ENCODE data around the gene LCN15.

The LCN15 gene

DNA sequence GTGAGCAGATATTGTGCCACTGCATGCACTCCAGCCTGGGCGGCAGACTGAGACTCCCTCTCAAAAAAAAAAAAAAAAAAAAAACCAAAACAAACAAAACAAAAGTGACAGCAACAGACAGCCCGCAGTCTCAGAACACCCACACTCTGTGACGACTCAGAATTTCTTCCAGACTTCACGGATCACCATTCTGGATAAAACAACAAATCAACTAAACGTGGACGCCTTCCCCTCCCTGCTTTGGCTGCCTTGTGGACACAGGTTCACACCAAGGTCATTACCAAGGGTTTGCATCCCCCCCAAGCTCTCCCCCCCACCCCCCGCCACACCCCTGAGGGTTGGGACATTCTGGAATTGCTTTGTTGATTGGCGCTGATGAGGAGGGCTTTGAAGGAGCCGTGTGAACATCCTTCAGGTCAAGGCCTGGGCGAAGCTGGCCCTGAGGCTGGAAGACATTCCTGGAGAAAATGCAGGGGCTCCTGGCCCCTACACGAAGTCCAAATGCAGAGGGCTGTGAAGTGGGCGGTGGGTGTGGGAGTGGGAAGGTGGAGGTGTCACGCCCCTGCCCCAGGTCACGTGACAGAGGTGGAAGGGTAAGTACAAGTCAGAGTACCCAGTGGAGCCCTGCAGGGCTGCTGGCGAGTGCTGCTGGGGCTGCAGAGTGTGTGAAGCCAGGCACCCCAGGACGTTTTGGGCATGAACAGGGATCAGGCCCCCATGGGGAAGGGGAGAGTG, 31.7 kb downstream of the LCN15 start:
- no peak for ATAC-seq
- TF ChIP-seq PPARA (CRISPR knock-in tag; IDR thresholded peaks at IDR 0.05; ENCODE audit: borderline replicate concordance), result no peak
- no peak for TF ChIP-seq OSR1 (CRISPR knock-in tag; IDR thresholded peaks at IDR 0.05)
- TF ChIP-seq ISL1 (CRISPR knock-in tag; IDR thresholded peaks at IDR 0.05), result no peak
- TF ChIP-seq, protein P1, sequence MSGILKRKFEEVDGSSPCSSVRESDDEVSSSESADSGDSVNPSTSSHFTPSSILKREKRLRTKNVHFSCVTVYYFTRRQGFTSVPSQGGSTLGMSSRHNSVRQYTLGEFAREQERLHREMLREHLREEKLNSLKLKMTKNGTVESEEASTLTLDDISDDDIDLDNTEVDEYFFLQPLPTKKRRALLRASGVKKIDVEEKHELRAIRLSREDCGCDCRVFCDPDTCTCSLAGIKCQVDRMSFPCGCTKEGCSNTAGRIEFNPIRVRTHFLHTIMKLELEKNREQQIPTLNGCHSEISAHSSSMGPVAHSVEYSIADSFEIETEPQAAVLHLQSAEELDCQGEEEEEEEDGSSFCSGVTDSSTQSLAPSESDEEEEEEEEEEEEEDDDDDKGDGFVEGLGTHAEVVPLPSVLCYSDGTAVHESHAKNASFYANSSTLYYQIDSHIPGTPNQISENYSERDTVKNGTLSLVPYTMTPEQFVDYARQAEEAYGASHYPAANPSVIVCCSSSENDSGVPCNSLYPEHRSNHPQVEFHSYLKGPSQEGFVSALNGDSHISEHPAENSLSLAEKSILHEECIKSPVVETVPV (CRISPR knock-in tag; IDR thresholded peaks at IDR 0.05), result no peak
- TF ChIP-seq GLIS3 (CRISPR knock-in tag; IDR thresholded peaks at IDR 0.05), result no peak

DNA sequence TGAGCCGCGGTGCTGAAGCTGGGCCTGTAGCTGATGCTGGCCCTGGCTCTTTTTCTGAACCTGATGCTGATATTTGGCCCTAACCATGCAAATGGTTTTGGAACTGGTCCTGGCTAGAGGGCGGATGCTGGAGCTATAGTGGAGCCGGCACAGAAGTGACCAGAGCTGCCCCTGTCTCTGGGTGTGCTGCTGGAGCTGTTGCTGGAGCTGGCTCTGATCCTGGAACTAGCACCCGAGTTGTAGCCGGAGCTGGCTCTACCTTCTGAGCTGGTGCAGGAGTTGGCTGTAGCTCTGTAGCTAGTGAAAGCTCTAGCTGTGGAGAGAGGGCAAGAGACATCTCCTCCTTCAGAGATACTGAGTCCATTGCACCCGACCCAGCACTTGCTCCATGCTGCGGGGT, 34.4 kb downstream of the LCN15 start:
- ATAC-seq, result no peak
- TF ChIP-seq ZFP30 (CRISPR knock-in tag; IDR thresholded peaks at IDR 0.05), result no peak
- TF ChIP-seq, protein P2, sequence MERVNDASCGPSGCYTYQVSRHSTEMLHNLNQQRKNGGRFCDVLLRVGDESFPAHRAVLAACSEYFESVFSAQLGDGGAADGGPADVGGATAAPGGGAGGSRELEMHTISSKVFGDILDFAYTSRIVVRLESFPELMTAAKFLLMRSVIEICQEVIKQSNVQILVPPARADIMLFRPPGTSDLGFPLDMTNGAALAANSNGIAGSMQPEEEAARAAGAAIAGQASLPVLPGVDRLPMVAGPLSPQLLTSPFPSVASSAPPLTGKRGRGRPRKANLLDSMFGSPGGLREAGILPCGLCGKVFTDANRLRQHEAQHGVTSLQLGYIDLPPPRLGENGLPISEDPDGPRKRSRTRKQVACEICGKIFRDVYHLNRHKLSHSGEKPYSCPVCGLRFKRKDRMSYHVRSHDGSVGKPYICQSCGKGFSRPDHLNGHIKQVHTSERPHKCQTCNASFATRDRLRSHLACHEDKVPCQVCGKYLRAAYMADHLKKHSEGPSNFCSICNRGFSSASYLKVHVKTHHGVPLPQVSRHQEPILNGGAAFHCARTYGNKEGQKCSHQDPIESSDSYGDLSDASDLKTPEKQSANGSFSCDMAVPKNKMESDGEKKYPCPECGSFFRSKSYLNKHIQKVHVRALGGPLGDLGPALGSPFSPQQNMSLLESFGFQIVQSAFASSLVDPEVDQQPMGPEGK (CRISPR knock-in tag; IDR thresholded peaks at IDR 0.05; ENCODE audit: borderline replicate concordance), result no peak
- TF ChIP-seq OSR1 (CRISPR knock-in tag; IDR thresholded peaks at IDR 0.05), result no peak
- TF ChIP-seq, protein P3, sequence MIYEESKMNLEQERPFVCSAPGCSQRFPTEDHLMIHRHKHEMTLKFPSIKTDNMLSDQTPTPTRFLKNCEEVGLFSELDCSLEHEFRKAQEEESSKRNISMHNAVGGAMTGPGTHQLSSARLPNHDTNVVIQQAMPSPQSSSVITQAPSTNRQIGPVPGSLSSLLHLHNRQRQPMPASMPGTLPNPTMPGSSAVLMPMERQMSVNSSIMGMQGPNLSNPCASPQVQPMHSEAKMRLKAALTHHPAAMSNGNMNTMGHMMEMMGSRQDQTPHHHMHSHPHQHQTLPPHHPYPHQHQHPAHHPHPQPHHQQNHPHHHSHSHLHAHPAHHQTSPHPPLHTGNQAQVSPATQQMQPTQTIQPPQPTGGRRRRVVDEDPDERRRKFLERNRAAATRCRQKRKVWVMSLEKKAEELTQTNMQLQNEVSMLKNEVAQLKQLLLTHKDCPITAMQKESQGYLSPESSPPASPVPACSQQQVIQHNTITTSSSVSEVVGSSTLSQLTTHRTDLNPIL (CRISPR knock-in tag; IDR thresholded peaks at IDR 0.05; ENCODE audit: low read depth), result no peak
- no peak for TF ChIP-seq BACH2 (CRISPR knock-in tag; IDR thresholded peaks at IDR 0.05; ENCODE audit: borderline replicate concordance)
- TF ChIP-seq, protein P4, sequence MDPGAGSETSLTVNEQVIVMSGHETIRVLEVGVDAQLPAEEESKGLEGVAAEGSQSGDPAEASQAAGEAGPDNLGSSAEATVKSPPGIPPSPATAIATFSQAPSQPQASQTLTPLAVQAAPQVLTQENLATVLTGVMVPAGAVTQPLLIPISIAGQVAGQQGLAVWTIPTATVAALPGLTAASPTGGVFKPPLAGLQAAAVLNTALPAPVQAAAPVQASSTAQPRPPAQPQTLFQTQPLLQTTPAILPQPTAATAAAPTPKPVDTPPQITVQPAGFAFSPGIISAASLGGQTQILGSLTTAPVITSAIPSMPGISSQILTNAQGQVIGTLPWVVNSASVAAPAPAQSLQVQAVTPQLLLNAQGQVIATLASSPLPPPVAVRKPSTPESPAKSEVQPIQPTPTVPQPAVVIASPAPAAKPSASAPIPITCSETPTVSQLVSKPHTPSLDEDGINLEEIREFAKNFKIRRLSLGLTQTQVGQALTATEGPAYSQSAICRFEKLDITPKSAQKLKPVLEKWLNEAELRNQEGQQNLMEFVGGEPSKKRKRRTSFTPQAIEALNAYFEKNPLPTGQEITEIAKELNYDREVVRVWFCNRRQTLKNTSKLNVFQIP (CRISPR knock-in tag; IDR thresholded peaks at IDR 0.05; ENCODE audit: borderline replicate concordance, low read depth), result no peak
- TF ChIP-seq, protein P1 (CRISPR knock-in tag; IDR thresholded peaks at IDR 0.05), result no peak
- no peak for TF ChIP-seq CSDC2 (CRISPR knock-in tag; IDR thresholded peaks at IDR 0.05)
- TF ChIP-seq, protein P5, sequence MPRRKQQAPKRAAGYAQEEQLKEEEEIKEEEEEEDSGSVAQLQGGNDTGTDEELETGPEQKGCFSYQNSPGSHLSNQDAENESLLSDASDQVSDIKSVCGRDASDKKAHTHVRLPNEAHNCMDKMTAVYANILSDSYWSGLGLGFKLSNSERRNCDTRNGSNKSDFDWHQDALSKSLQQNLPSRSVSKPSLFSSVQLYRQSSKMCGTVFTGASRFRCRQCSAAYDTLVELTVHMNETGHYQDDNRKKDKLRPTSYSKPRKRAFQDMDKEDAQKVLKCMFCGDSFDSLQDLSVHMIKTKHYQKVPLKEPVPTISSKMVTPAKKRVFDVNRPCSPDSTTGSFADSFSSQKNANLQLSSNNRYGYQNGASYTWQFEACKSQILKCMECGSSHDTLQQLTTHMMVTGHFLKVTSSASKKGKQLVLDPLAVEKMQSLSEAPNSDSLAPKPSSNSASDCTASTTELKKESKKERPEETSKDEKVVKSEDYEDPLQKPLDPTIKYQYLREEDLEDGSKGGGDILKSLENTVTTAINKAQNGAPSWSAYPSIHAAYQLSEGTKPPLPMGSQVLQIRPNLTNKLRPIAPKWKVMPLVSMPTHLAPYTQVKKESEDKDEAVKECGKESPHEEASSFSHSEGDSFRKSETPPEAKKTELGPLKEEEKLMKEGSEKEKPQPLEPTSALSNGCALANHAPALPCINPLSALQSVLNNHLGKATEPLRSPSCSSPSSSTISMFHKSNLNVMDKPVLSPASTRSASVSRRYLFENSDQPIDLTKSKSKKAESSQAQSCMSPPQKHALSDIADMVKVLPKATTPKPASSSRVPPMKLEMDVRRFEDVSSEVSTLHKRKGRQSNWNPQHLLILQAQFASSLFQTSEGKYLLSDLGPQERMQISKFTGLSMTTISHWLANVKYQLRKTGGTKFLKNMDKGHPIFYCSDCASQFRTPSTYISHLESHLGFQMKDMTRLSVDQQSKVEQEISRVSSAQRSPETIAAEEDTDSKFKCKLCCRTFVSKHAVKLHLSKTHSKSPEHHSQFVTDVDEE (CRISPR knock-in tag; IDR thresholded peaks at IDR 0.05), result no peak
- no peak for TF ChIP-seq SNAI2 (CRISPR knock-in tag; IDR thresholded peaks at IDR 0.05)

DNA sequence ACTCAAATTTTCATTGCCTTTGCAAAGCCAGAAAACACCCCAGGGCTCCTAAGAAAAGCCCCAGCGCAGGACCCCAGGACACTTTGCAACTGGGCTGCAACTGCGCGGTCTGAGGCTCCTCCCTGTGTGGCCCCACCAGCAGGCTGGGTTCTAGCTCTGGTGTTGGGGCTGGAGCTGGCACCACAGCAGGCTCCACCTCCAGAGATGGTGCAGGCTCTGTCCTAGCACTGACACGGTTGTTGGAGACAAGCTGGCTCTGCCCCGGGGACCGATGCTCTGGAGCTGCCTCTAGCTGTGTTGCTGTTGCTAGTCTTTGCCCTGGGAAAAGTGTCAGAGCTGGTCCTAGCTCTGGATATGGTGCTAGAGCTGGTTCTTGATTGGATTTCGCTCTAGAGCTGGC, 35.2 kb downstream of the LCN15 start:
- peak; percentile 5 for ATAC-seq
- TF ChIP-seq, protein P3 (CRISPR knock-in tag; IDR thresholded peaks at IDR 0.05; ENCODE audit: low read depth), result no peak
- no peak for TF ChIP-seq TCF4 (CRISPR knock-in tag; IDR thresholded peaks at IDR 0.05; ENCODE audit: borderline replicate concordance)
- no peak for TF ChIP-seq ESRRG (CRISPR knock-in tag; IDR thresholded peaks at IDR 0.05)
- TF ChIP-seq, protein P2 (CRISPR knock-in tag; IDR thresholded peaks at IDR 0.05; ENCODE audit: borderline replicate concordance), result no peak
- TF ChIP-seq RARB (CRISPR knock-in tag; IDR thresholded peaks at IDR 0.05), result no peak
- no peak for TF ChIP-seq CSDC2 (CRISPR knock-in tag; IDR thresholded peaks at IDR 0.05)
- TF ChIP-seq GLIS3 (CRISPR knock-in tag; IDR thresholded peaks at IDR 0.05), result no peak
- TF ChIP-seq ZNF8 (CRISPR knock-in tag; IDR thresholded peaks at IDR 0.05), result no peak
- TF ChIP-seq ZNF565 (CRISPR knock-in tag; conservative IDR thresholded peaks at IDR 0.05; ENCODE audit: low read depth), result no peak
- no peak for TF ChIP-seq ZNF70 (CRISPR knock-in tag; IDR thresholded peaks at IDR 0.05)
- TF ChIP-seq, protein P1 (CRISPR knock-in tag; IDR thresholded peaks at IDR 0.05), result no peak

Data from SK-N-SH treated with all-trans-retinoic acid at 6 μM for 48 hours (cell line).